ENCODE data around the gene TNFSF4.

Gene TNFSF4

GRCh38 chr1:173210716-173211231 lies 3.6 kb upstream of the TNFSF4 start:
- DNase-seq (ENCODE audit: low read depth in 1 of 2, low spot score in 1 of 2), result no peak

GRCh38 chr1:173210283-173210682 lies 3.2 kb upstream of the TNFSF4 start:
- DNase-seq (ENCODE audit: low read depth in 1 of 2, low spot score in 1 of 2), result no peak

GRCh38 chr1:173208868-173209267 lies 1.7 kb upstream of the TNFSF4 start:
- DNase-seq (ENCODE audit: low read depth in 1 of 2, low spot score in 1 of 2), result no peak

GRCh38 chr1:173208146-173208545 lies 1.0 kb upstream of the TNFSF4 start:
- DNase-seq (ENCODE audit: low read depth in 1 of 2, low spot score in 1 of 2), result no peak

- DNase-seq (ENCODE audit: low read depth in 1 of 2, low spot score in 1 of 2), result no peak
Observed at GRCh38 chr1:173205146-173206051, 1.7 kb downstream of the TNFSF4 start.

GRCh38 chr1:173204693-173205092 lies 2.4 kb downstream of the TNFSF4 start:
- DNase-seq (ENCODE audit: low read depth in 1 of 2, low spot score in 1 of 2), result no peak

- DNase-seq (ENCODE audit: low read depth in 1 of 2, low spot score in 1 of 2), result no peak
Observed at GRCh38 chr1:173202424-173203145, 4.5 kb downstream of the TNFSF4 start.

- DNase-seq (ENCODE audit: low read depth in 1 of 2, low spot score in 1 of 2), result no peak
Observed at GRCh38 chr1:173201969-173202368, 5.2 kb downstream of the TNFSF4 start.

GRCh38 chr1:173195596-173196088 lies 11.5 kb downstream of the TNFSF4 start:
- no peak for DNase-seq (ENCODE audit: low read depth in 1 of 2, low spot score in 1 of 2)

GRCh38 chr1:173193639-173194038 lies 13.5 kb downstream of the TNFSF4 start:
- no peak for DNase-seq (ENCODE audit: low read depth in 1 of 2, low spot score in 1 of 2)

GRCh38 chr1:173191011-173191705 lies 16.0 kb downstream of the TNFSF4 start:
- DNase-seq (ENCODE audit: low read depth in 1 of 2, low spot score in 1 of 2), result no peak

- no peak for DNase-seq (ENCODE audit: low read depth in 1 of 2, low spot score in 1 of 2)
Observed at GRCh38 chr1:173190101-173190936, 16.8 kb downstream of the TNFSF4 start.

GRCh38 chr1:173187671-173188237 lies 19.4 kb downstream of the TNFSF4 start:
- DNase-seq (ENCODE audit: low read depth in 1 of 2, low spot score in 1 of 2), result no peak

GRCh38 chr1:173181791-173182190 lies 25.3 kb downstream of the TNFSF4 start:
- no peak for DNase-seq (ENCODE audit: low read depth in 1 of 2, low spot score in 1 of 2)

GRCh38 chr1:173176246-173176645 lies 30.9 kb downstream of the TNFSF4 start:
- DNase-seq (ENCODE audit: low read depth in 1 of 2, low spot score in 1 of 2), result no peak

GRCh38 chr1:173175514-173176145 lies 31.5 kb downstream of the TNFSF4 start:
- DNase-seq (ENCODE audit: low read depth in 1 of 2, low spot score in 1 of 2), result no peak

GRCh38 chr1:173173388-173173787 lies 33.7 kb downstream of the TNFSF4 start:
- DNase-seq (ENCODE audit: low read depth in 1 of 2, low spot score in 1 of 2), result no peak

GRCh38 chr1:173171152-173171551 lies 36.0 kb downstream of the TNFSF4 start:
- no peak for DNase-seq (ENCODE audit: low read depth in 1 of 2, low spot score in 1 of 2)

GRCh38 chr1:173168941-173169340 lies 38.2 kb downstream of the TNFSF4 start:
- DNase-seq (ENCODE audit: low read depth in 1 of 2, low spot score in 1 of 2), result no peak

- DNase-seq (ENCODE audit: low read depth in 1 of 2, low spot score in 1 of 2), result no peak
Observed at GRCh38 chr1:173164686-173165085, 42.4 kb downstream of the TNFSF4 start.
